Stimulated activated CD4-positive, alpha-beta T cell treated with anti-CD3 and anti-CD28 coated beads, Interleukin-4, amount 100 ng/mL, for 24 hours (primary cell): ENCODE measurements around the gene MRPL52.
"Not testable (repeated sequence)": the region's sequence is repeated elsewhere in the genome, so short reads cannot be mapped to it uniquely, and the experiment has no call there.

Source experiments
- DNase-seq: peaks from one replicate; pipeline ENCODE4 v3.0.0-alpha.2; 2020

The MRPL52 gene

GRCh38 chr14:22829661-22830442 lies at the start of gene MRPL52:
Gene MRPL52, plus strand, starts transcription at chr14:22829887. Its CDS starts 26 bp downstream, at chr14:22829913.
- peak; percentile 92 for DNase-seq

DNA sequence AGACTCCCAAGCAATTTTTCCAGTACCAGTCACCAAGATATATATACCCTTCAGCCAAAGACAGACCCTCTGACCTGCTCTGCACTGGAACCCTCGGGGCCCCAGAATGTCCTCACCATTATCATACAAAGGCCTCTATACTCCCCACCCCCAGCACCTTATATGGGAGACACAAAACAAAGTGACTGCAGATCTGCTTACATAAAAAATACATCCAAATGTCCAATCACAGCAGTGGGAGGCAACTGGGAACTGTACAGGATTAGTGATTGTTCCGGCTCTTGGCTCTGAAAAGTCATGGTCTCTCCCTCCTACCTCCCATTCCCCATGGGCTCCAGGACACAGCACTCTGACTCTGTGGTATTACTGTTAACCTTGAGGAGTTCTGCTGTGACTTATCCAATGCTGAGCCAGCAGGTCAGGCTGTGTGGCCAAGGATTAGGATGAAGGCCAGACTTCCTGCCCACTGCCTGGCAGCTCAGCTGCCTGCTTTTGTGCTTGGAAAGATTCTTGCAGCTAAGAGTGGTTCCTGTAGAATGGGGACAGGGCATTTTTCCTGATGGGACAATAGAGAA lies 49.5 kb upstream of the MRPL52 start:
- DNase-seq, result no peak

DNA sequence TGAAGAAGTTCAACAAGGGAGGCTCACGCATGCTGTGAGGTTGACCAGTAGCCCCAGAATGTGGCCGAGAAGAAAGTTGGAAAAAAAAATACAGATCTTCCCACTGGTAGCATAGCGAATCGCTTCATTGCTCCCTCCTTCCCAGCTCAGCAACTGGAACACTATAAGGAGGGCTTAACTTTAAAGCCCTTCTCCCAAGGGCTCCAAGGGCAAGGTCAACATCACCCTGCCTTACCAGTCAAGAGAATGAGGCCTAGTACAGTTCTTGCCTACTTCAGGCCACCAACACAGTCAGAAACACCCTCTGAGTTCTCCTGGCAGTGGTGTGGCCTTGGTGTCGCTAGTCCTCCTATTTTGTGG lies 48.8 kb upstream of the MRPL52 start:
- DNase-seq, result no peak

DNA sequence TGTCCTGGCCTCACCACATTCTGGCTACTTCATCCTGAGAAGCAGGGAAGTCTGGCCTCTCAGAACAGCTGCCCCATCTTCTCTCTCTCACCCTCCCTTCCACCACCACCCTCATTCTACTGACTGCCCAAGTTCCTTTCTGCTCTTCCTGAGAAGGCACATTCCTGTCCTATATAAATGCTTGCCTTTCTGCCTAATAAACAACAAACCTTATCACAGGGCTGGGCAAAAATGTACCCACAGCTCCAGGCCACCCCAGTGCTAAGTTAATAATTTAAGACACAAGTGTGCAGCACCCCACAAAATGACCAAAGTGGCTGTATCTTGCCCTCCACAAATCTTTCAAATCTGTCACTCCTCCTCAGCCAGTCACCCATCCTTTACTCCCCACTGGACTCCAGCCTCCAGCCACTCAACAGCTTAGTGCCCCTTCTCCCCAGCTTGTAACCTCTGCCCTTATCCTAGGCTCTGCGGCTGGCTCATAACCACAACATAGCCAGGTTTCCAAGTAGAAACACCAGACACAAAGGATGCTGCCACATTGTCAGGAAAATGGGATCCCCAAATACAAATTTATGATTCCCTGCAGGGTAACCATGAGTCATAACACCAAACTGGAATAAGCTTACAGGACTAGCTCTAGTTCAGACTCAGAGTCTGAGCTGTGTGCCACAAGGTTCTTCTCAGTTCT lies 48.2 kb upstream of the MRPL52 start:
- DNase-seq, result no peak

- no peak for DNase-seq
These were observed 43.0 kb upstream of the MRPL52 start for GRCh38 chr14:22786685-22787084.

- no peak for DNase-seq
These were observed 38.4 kb upstream of the MRPL52 start for GRCh38 chr14:22791301-22791700.

DNA sequence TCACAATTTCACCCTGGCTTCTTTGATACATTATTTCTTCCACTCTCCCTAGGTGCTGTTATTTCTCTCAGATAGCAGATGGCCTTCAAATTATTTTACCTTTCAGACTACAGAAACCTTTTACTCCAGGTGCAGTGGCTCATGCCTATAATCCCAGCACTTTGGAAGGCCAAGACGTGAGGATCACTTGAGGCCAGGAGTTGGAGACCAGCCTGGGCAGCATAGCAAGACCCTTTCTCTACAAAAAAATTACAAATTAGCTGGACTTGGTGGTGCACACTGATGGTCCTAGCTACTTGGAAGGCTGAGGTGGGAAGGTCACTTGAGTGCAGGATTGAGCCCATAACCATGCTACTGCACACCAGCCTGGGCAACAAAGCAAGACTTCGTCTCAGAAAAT lies 37.5 kb upstream of the MRPL52 start:
- DNase-seq, result no peak

GRCh38 chr14:22793550-22793949 lies 36.1 kb upstream of the MRPL52 start:
- not testable (repeated sequence) for DNase-seq

GRCh38 chr14:22793976-22794375 lies 35.7 kb upstream of the MRPL52 start:
- no peak for DNase-seq

- DNase-seq, result no peak
These were observed 35.1 kb upstream of the MRPL52 start for GRCh38 chr14:22794551-22794951.

DNA sequence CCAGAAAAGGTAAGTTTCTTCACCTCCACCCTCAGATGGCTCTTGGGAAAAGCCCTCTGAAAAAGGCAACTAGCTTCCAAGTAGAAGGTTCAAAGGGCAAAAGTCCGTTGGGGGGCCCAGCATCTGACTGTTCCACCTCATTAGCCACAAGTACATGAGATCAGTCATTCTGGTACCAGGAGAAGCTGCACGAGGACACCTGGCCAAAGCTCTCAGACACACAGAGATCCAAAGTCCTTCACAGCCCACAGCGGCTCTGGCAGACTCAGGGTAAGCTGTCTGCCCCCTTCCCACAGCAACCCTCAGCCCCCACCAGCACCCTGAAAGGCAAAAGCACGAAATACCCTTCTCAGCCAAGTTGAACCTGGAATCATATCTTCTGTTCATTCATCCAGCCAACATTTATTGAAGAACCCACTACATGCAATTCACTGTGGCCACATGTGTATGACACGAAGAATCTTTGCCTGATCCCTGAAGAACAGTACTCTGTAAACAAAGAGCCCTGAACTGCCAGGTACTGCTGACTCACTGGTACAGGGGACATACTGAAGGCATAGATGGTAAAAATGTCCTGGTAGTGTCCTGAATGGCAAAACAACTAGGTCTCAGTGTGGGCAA lies 33.5 kb upstream of the MRPL52 start:
- DNase-seq, result no peak

DNA sequence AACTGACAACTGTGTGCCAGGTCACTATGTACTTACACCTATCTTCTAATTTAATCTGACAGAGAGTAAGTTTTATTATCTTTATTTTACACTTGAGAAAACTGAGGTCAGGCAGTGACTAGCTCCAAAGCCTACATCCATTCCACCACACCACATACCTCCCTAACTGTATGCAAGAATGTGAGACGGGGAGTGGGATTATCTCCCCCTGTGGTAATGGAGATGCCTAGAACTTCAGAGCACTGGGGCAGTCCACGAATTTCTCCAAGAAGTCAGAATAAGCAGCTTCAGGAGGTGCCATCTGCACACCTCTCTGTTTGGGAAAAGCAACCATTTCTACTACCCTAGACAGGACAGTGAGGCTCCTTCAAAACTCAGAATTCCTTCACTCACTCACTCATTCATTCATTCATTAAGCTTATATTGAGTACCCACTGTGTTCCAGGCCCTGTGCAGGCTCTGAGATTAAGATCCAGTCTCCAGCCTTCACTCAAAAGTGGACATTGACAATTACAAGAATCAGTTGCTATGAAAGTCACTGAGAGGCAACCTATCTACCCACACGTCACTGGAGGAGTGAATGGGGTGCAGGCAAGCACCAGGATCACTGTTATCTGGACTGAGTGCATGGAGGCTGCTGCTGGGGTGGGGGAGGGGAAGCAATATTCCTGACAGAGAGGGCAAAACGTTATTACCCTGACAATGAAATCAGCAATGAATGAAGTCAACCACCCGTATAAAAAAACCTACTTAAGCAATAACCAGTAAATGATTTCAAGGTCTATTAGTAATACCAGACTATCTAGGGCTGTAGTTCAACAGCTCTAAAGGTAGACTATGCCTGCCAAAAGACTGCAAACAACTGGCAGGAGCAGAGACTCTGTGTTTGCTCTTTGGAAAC lies 32.4 kb upstream of the MRPL52 start:
- DNase-seq, result no peak

DNA sequence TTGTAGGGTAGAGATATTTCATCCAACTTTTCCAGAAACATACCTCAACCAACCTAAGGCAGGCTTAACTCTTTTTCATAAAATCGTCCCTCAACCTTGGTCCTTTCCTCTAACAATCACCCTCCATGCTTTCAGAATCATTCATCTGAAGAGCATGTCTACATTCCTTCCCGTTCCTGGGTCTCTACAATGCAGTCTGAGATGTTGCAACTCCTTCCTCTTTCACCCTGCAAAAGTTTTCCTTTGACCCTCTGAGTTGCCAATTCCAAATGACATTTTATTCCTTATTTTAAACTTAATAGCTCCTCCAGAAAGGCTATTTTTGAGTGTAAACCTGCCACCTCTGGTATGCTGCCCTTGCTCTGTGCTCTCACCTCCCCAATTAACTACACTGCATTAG lies 31.2 kb upstream of the MRPL52 start:
- no peak for DNase-seq

- no peak for DNase-seq
These were observed 29.3 kb upstream of the MRPL52 start for GRCh38 chr14:22800346-22800745.

- DNase-seq, result no peak
These were observed 28.0 kb upstream of the MRPL52 start for GRCh38 chr14:22801716-22802115.

DNA sequence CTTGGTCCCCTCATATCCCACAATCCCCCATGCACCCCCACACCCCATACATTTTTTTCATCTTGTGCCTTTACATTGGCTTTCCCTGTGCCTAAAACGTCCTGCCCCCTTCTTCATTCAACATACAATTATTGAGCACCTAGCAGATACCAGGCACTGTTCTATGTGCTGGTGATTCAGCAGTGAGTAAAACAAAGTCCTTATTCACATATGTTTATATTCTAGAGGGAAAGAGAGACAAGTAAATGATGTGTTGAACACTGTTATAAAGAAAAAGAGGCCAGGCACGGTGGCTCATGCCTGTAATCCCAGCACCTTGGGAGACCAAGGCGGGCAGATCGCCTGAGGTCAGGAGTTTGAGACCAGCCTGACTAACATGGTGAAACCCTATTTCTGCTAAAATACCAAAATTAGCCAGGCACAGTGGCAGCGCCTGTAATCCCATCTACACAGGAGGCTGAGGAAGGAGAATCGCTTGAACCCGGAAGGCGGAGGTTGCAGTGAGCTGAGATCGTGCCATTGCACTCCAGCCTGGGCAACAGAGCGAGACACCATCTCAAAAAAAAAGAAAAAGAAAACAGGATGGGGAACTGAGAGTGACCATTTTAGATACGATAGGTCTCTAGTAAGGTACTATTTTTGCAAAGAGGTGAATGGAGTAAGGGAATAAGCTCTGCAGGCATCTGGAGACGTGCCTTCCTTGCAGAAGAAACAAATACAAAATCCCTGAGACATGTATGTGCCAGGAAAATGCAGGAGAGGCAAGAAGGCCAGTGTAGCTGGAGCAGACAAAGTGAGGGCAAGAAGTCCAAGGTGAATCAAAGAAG lies 26.6 kb upstream of the MRPL52 start:
- DNase-seq, result no peak

DNA sequence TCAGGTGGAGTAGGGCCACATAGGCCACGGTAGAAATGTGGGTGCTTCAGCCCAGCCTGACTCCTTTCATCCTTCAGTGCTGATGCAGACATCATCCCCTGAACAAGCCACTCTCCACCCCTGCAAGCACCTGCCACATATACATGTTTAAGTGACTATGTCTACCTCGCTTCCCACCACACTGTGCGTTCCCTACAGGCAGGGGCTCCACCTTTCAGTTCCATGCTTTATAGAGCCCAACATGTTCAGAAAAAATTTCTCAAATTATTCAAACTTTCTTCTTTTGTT lies 26.1 kb upstream of the MRPL52 start:
- DNase-seq, result no peak

DNA sequence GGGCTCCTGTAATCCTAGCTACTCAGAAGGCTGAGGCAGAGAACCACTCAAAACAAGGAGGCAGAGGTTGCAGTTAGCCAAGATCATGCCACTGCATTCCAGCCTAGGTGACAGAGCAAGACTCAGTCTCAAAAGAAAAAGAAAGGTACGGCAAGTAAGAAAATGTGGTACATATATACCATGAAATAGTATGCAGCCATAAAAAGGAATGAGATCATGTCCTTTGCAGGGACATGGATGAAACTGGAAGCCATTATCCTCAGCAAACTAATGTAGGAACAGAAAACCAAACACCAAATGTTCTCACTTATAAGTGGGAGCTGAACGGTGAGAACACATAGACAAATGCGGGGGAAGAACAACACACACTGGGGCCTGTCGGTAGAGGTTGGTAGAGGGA lies 24.5 kb upstream of the MRPL52 start:
- not testable (repeated sequence) for DNase-seq

- DNase-seq, result no peak
These were observed 22.1 kb upstream of the MRPL52 start for GRCh38 chr14:22807432-22808087.

DNA sequence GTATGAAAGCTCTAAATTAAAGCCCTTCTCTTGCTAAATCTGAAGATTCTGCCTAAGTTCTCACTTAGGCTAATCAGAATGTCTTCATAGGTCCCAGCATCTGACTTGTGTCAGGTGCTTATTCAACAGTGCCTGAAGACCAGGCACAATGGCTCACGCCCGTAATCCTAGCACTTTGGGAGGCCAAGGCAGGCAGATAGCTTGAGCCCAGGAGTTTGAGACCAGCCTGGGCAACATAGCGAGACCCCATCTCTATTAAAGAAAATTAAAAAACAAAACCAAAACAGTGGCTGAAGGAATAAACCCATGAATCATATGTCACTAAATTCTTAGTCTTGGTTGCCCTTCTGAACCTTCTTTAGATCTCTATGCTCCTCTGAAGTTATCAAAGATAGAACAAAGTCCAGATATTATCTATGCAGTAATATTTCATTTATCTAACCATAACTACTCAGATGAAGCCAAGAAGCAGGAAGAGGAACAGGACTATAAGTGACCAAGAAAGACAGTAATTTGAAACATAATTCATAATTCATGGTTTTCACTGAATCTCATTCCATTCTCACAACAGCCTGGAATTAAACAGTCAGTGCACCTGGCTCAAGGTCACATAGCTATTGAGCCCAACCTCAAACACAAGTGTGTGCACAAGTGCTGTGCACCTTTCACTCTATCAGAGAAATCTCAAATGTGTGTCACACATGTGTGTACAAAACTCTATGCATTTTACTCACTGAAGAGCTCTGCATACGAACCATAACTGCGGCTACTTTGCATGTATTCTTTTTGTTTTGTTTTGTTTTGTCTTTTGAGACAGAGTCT lies 21.1 kb upstream of the MRPL52 start:
- DNase-seq, result no peak

DNA sequence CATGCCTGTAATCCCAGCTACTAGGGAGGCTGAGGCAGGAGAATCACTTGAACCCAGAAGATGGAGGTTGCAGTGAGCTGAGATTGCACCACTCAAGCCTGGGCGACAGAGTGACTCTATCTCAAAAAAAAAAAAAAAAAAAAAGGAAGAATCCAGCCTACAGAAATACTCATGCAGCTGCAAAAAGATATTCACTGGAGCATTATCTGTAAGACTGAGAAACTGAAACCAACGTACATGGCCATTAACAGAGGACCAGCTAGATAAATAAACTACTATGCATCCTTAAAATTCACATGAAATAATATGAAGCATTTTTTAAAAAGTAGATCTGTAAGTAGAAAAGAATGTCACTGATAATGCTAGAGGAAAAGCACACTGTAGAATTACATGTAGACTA lies 18.0 kb upstream of the MRPL52 start:
- no peak for DNase-seq
